Eye (tissue), 1 donor: ENCODE data around the gene GET4.
"Not testable (repeated sequence)": the region's sequence is repeated elsewhere in the genome, so short reads cannot be mapped to it uniquely, and the experiment has no call there.

Experiments used
- DNase-seq: peaks from one replicate; pipeline ENCODE4 v3.0.0-alpha.2; 2015

GET4 gene

GRCh38 chr7:931871-932650, 55.7 kb downstream of the GET4 start:
- DNase-seq = no peak

- DNase-seq = no peak
These were observed 56.3 kb downstream of the GET4 start for GRCh38 chr7:932651-932975.

DNA sequence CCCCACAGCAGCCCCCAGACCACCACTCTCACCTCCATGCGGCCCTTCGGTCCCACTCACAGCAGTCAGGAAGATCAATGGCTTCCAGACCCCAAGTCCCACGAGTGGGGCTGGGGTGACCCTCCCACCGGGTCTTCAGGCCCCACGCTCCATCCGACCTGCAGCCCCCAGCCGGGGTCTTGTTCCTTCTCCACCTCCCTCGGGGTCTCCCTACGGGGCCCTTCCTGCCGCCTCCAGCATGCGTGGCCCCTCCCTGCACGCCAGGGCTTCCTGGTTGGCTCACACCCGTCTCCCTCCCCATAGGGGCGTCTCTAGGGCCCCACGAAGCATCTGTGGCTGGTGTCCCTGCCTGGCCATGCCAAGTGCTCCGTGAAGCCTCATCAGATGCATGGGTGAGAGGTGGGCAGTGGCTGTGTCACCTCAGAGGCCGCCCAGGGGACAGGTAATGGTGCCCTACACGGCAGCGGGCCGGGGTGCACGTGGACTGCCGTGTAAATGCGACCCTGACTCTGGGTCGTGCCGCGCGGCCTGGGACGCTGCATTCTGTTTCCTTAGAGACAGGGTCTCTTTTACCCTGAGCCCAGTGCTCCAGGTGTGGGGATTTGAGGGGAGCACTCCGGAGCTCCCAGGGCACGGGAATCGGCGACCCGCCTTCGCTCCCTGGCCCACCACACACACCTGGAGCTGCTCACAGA, 58.3 kb downstream of the GET4 start:
- no peak for DNase-seq

DNA sequence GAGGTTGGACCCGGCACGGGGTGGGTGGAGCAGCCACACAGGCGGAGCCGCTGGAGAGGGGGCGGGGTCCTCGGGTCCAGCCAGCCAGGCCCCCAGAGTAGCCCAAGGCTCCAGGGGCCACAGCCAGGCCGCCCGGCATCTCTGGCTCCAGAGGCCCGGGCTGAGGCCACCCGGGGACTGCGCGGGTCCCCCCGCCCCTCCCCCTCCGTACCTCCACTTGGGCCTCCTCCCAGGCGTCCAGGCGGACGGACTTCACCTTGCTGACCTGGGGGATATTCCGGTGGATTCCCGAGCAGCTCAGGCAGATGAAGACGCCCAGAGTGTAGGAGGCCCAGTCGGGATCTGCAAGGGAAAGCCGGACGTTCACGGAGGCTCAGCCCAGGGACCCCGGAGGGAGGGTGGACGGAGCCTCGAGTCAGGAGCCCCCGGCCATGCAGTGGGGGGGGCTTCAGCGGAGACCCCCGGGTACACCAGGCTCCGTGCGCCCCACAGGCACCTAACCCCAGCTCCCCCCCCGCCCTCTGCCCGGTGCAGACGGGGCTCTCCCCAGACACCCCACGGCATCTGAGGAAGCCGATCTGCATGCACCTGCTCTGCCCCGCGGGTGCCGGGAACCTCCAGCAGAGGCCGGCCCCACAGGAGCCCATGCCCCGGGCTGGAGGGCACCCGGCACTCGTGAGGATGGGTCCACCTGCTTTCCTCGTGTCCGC, 59.0 kb downstream of the GET4 start:
- DNase-seq = no peak

- DNase-seq = no peak
These were observed 59.6 kb downstream of the GET4 start for GRCh38 chr7:935874-936385.

DNA sequence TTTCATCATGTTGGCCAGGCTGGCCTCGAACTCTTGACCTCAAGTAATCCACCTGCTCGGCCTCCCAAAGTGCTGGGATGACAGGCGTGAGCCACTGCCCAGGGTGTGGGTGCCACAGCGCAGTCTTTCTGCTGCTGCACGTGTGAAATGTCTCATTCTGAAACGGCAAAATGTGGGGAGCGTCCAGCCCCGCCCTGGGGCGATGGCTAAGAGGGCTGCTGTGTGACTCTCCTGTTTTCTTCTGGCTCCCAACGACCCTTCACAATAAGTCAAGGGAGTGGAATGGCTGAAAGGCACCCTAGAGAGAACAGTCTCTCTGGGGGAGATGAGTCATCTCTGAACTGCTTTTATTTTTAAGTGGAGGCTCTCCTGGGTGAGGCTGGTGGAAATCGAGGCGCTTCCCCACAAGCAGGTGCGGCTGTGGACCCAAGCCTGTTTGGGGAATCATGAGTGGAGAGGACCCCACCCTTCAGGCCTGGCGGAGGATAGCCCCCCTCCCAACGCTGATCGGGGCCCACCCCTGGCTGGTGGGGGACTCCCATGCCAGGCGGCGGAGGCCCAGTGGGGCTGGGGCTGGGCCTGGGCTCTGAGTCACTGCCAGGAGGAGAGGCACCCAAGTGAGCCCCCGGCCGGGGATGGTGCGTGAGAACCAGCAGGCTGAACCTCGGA, 60.2 kb downstream of the GET4 start:
- no peak for DNase-seq

- DNase-seq = peak; percentile 22
These were observed 61.6 kb downstream of the GET4 start for GRCh38 chr7:937856-938484.

DNA sequence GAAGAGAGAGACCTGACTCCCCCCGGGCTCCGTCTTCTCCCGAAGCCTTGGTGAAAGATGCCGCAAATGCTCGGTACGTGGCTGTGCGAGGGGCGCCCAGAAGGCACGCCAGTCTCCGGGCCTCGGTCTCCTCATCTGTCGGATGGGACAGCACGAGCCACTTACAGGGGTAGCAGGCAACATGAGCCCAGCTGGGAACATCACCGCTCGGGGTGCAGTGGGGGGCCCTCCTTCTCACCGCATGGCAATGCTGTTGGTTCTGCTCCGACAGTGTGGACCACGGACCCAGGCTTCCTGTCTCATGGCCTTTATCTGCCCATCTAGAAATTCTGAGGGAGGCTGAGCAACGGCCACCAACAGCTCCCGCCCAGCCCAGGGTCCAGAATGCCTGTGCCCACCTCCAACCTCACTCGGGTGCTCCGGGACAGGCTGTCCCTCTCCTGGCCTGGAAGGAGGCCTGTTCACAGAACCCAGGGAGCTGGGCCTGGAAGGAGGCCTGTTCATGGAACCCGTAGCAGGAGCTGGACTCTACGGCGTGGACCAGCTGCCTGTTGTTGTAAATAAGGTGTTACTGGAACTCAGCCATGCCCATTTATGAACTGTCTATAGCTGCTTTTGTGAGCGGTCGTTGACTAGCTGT, 62.3 kb downstream of the GET4 start:
- no peak for DNase-seq

DNA sequence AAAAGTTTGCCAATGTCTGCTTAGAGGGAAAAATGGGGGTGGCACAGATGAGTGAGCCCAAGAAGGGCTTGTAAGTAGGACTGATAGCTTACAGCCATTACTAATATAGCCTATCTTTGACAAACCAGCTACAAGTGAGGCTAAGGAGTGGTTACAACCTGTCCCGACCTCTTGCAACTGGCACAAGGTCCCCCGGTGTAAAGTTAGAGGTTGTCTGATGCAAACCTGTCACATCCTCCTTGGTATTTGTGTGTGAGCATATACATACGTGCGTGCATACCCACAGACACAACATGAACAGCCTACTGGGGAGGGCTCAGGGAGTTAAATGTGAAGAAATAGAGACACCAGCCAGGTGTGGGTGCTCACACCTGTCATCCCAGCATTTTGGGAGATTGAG, 63.5 kb downstream of the GET4 start:
- no peak for DNase-seq

- no peak for DNase-seq
These were observed 64.5 kb downstream of the GET4 start for GRCh38 chr7:940599-941408.

DNA sequence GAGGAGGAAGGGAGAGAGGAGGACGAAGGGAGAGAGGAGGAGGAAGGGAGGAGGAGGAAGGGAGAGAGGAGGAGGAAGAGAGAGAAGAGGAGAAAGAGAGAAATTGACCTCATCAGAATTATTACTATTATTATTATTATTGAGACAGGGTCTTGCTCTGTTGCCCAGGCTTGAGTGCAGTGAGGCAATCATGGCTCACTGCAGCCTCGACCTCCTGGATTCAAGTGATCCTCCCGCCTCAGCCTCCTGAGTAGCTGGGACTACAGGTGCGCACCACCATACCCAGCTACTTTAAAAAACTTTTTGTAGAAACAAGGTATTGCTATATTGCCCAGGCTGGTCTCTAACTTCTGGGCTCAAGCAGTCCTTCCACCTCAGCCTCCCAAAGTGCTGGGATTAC, 67.4 kb downstream of the GET4 start:
- DNase-seq = not testable (repeated sequence)

GRCh38 chr7:944744-945143, 68.4 kb downstream of the GET4 start:
- DNase-seq = no peak

- peak; percentile 33 for DNase-seq
These were observed 68.8 kb downstream of the GET4 start for GRCh38 chr7:945147-945555.

DNA sequence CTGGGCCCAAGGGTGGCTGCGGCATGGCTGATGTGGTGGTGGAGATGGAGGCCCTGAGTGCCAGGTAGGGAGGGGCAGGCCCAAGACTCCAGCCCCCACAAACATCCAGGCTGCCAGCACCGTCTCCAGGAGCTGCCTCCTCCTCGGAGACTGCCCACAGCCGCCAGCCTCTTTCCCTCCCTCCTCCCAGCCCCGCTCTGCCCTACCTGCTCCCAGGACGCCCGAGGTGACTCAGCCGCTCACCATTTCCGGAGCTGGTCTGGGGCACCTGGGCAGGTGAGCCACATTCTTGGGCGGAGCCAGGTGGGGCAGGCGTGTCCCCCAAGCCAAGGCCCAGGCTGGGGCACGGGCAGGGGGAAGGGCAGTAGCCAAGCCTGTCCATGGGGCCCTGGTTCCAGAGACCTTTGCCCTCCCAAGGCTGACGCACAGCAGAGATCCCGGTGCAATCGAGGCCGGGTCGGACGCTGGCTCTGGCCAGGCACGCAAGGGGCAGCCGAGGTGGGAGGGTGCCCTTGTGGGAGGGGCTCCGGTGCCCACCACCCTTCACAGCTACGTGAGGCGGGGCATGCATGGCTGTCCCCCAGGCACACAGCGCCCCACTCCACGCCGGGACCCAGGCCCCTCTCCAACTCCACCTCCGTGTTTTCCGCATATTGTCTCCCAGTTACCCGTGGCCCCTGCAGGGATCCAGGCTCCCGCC, 69.4 kb downstream of the GET4 start:
- no peak for DNase-seq
